ENCODE measurements around the gene KL. TPM values are rescaled to one million over a fixed set of nuclear protein-coding genes. Genes with fewer than 3 reads are reported as not detected.

The KL gene
- total and polyA plus RNA-seq, 10 of the 15 experiments (the other 5 are each of a cell fraction or from before 2014, with no cell fraction given), result 0.08 to 2.1 (median 1.4) TPM

DNA sequence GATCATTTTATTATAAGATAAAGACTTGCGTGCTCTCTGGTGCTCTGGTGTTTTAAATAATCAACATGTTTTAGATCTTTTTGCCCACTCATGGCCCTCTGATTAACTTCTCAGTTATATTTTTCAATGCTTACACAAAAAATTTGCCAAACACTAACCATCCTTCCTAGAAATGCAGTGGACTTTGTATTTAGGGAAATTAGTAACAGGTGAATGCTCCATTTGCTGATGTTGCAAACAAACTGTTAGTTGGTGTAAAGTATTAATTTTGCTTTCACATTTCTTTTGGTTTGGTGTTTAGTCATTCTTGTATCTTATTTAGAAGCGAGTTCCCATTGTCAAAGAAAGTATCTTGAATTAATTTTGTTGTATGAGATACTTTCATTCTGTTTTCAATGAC lies 2.7 kb downstream of the KL start (continued):
- TF ChIP-seq SMAD5 (IDR thresholded peaks at IDR 0.05; ENCODE audit: low read depth), result no peak

GRCh38 chr13:33022986-33023385 lies 6.8 kb downstream of the KL start:
- no peaks in the 10 kb centered on the region for H3K79me2 ChIP-seq (ENCODE audit: control insufficient read depth, insufficient read depth, low read length)
- H3K27ac ChIP-seq (ENCODE audit: control insufficient read depth, insufficient read depth), result no peak overlapping the region
- 35% methylated on average over 2 of the region's 2 CpGs for WGBS (ENCODE audit: insufficient coverage, insufficient replicate concordance, low lambda C conversion rate, missing lambda C conversion rate)
- no peak overlapping the region for H3K4me3 ChIP-seq
- no peaks in the 10 kb centered on the region for H3K36me3 ChIP-seq (ENCODE audit: control insufficient read depth in 2 of 2, insufficient read depth in 2 of 2, low read length in 1 of 2)
- ChIA-PET SMC1A (ENCODE audit: uncharacterized antibody, unreplicated experiment) (interaction anchor here (1.0 kb wide), 1 partner anchor 8 kb away, joined by 7 read pairs; no protein-coding TSS in a partner anchor), POLR2A (no interaction called here), RAD21 (ENCODE audit: unreplicated experiment) (interaction anchor here (0.8 to 1.7 kb wide), 2 partner anchors 23 to 435 kb away, joined by 3 to 4 read pairs; no protein-coding TSS in a partner anchor), CTCF (interaction anchor here (0.7 to 1.1 kb wide), 2 partner anchors 10 to 206 kb away, joined by 3 to 4 read pairs; no protein-coding TSS in a partner anchor)
- H2AFZ ChIP-seq (ENCODE audit: control insufficient read depth, low read depth, low read length), result no peak overlapping the region
- FAIRE-seq (no peak), ATAC-seq (no peak), DNase-seq (ENCODE audit: low read depth, low spot score) (no peak)
- intact Hi-C loops (cut with micrococcal nuclease; ENCODE audit: unreplicated experiment), result no loop called here
- H3K27me3 ChIP-seq (replicated peaks in 1 of 2; ENCODE audit: control insufficient read depth in 2 of 2, insufficient read depth in 2 of 2, low read length in 1 of 2), result no peaks in the 10 kb centered on the region
- no peaks in the 10 kb centered on the region for H4K20me1 ChIP-seq (ENCODE audit: control insufficient read depth, insufficient read depth)
- in situ Hi-C loops (cut with MboI), result no loop called here
- H3K9ac ChIP-seq (ENCODE audit: control insufficient read depth, insufficient read depth, low read length), result no peak overlapping the region
- H3K9me3 ChIP-seq (replicated peaks; ENCODE audit: control insufficient read depth, insufficient read depth, low read length), result no peaks in the 10 kb centered on the region; the same call in 2 of the 3 replicates
- H3K4me1 ChIP-seq (ENCODE audit: control insufficient read depth, insufficient read depth, low read length), result peaks cover 6% of the 10 kb centered on the region; the same call in 1 of the 2 replicates
- BruUV-seq (replicated peaks), result no TSS peak
- no peak overlapping the region for H3K4me2 ChIP-seq (ENCODE audit: control insufficient read depth, insufficient read depth)
- TF ChIP-seq ELK1 (IDR thresholded peaks at IDR 0.05; ENCODE audit: low read depth, low read length) (no peak), GATAD2B (conservative IDR thresholded peaks at IDR 0.05; ENCODE audit: low read depth) (no peak), POU2F2 (IDR thresholded peaks at IDR 0.05; ENCODE audit: borderline replicate concordance, low read depth, low read length) (no peak), MEF2A (IDR thresholded peaks at IDR 0.05; ENCODE audit: insufficient read depth, low read depth, low read length) (no peak), RCOR1 (conservative IDR thresholded peaks at IDR 0.05; ENCODE audit: low read depth, low read length) (no peak), POLR2A (IDR thresholded peaks at IDR 0.05; ENCODE audit: low read depth, low read length) (no peak), KDM1A (IDR thresholded peaks at IDR 0.05; ENCODE audit: borderline replicate concordance) (no peak), NR2F1 (conservative IDR thresholded peaks at IDR 0.05) (no peak), NRF1 (conservative IDR thresholded peaks at IDR 0.05; ENCODE audit: low read depth, low read length) (no peak), NFYB (IDR thresholded peaks at IDR 0.05; ENCODE audit: insufficient read depth, low read depth, low read length) (no peak), ZSCAN29 (IDR thresholded peaks at IDR 0.05) (no peak), MLLT1 (IDR thresholded peaks at IDR 0.05) (no peak), CEBPB (IDR thresholded peaks at IDR 0.05; ENCODE audit: borderline replicate concordance in 1 of 2, low read depth in 2 of 2, low read length in 2 of 2) (no peak), CHD4 (IDR thresholded peaks at IDR 0.05) (no peak)
- TF ChIP-seq, protein P1, sequence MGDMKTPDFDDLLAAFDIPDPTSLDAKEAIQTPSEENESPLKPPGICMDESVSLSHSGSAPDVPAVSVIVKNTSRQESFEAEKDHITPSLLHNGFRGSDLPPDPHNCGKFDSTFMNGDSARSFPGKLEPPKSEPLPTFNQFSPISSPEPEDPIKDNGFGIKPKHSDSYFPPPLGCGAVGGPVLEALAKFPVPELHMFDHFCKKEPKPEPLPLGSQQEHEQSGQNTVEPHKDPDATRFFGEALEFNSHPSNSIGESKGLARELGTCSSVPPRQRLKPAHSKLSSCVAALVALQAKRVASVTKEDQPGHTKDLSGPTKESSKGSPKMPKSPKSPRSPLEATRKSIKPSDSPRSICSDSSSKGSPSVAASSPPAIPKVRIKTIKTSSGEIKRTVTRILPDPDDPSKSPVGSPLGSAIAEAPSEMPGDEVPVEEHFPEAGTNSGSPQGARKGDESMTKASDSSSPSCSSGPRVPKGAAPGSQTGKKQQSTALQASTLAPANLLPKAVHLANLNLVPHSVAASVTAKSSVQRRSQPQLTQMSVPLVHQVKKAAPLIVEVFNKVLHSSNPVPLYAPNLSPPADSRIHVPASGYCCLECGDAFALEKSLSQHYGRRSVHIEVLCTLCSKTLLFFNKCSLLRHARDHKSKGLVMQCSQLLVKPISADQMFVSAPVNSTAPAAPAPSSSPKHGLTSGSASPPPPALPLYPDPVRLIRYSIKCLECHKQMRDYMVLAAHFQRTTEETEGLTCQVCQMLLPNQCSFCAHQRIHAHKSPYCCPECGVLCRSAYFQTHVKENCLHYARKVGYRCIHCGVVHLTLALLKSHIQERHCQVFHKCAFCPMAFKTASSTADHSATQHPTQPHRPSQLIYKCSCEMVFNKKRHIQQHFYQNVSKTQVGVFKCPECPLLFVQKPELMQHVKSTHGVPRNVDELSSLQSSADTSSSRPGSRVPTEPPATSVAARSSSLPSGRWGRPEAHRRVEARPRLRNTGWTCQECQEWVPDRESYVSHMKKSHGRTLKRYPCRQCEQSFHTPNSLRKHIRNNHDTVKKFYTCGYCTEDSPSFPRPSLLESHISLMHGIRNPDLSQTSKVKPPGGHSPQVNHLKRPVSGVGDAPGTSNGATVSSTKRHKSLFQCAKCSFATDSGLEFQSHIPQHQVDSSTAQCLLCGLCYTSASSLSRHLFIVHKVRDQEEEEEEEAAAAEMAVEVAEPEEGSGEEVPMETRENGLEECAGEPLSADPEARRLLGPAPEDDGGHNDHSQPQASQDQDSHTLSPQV (IDR thresholded peaks at IDR 0.05), result no peak

Measured in GM12878 (cell line).